ENCODE results near the gene TXNRD2. TPM values are rescaled to one million over a fixed set of nuclear protein-coding genes. Genes with fewer than 3 reads are reported as not detected.

The TXNRD2 gene
- total RNA-seq, 1 experiment from 2014 or later: 22.9 TPM

DNA sequence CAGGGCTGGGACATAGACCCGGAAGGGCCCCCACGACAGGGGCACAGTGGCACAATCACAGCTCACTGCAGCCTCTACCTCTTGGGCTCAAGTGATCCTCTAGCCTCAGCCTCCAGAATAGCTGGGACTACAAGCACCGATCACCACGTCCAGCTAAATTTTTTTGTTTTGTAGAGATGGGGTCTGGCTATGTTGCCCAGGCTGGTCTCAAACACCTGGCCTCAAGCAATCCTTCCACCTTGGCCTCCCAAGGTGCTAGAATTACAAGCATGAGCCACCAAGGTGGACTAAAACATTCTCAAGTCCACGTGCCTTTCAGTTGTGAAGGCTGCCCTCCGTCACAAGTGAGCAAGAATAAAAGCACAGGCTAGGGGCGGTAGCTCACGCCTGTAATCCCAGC lies 10.1 kb downstream of the TXNRD2 start:
- no peak overlapping the region for H3K27ac ChIP-seq (ENCODE audit: insufficient read length, low read depth, low read length)
- H3K4me2 ChIP-seq (ENCODE audit: insufficient read depth, insufficient read length, low read length): no peak overlapping the region
- H3K79me1 ChIP-seq (ENCODE audit: insufficient read depth, low read depth, low read length, poor library complexity, severe bottlenecking): no peaks in the 10 kb centered on the region
- H3K56ac ChIP-seq (ENCODE audit: insufficient read length, low read depth, low read length): no peak overlapping the region
- H3K4ac ChIP-seq (ENCODE audit: low read depth, low read length): no peak overlapping the region
- TF ChIP-seq, protein P1, sequence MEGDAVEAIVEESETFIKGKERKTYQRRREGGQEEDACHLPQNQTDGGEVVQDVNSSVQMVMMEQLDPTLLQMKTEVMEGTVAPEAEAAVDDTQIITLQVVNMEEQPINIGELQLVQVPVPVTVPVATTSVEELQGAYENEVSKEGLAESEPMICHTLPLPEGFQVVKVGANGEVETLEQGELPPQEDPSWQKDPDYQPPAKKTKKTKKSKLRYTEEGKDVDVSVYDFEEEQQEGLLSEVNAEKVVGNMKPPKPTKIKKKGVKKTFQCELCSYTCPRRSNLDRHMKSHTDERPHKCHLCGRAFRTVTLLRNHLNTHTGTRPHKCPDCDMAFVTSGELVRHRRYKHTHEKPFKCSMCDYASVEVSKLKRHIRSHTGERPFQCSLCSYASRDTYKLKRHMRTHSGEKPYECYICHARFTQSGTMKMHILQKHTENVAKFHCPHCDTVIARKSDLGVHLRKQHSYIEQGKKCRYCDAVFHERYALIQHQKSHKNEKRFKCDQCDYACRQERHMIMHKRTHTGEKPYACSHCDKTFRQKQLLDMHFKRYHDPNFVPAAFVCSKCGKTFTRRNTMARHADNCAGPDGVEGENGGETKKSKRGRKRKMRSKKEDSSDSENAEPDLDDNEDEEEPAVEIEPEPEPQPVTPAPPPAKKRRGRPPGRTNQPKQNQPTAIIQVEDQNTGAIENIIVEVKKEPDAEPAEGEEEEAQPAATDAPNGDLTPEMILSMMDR (conservative IDR thresholded peaks at IDR 0.05): no peak
- Mint-ChIP-seq H3K4me1 (no peaks in the 10 kb centered on the region), H3K27me3 (ENCODE audit: low read depth) (peaks cover 5% of the 10 kb centered on the region), H3K4me3 (no peak overlapping the region), H3K27ac (no peak overlapping the region), H3K9me3 (peaks cover 15 to 16% of the 10 kb centered on the region in 2 experiments), H3K36me3 (ENCODE audit: insufficient read depth in 1 of 3, low read depth in 3 of 3) (peaks cover 11 to 18% (median 15%) of the 10 kb centered on the region in 3 experiments)
- no peak overlapping the region for H2BK20ac ChIP-seq (ENCODE audit: low read depth, low read length, poor library complexity, severe bottlenecking)
- H3K14ac ChIP-seq (ENCODE audit: insufficient read depth, low read length): no peak overlapping the region
- H3K27me3 ChIP-seq (ENCODE audit: insufficient read depth, low read length): no peaks in the 10 kb centered on the region; the same call in 1 of the 2 replicates
- WGBS (ENCODE audit: extremely low coverage, insufficient read length, low lambda C conversion rate): no CpG with 5 or more reads among the region's 8 CpGs
- no peaks in the 10 kb centered on the region for H3K79me2 ChIP-seq (ENCODE audit: insufficient read depth, low read length)
- H3T11ph ChIP-seq (ENCODE audit: low read length): no peak overlapping the region
- peaks cover 3% of the 10 kb centered on the region for H4K20me1 ChIP-seq (ENCODE audit: control insufficient read depth, insufficient read depth, insufficient read length)
- no peak overlapping the region for H4K8ac ChIP-seq (replicated peaks; ENCODE audit: insufficient read length, low read depth, low read length)
- no peak overlapping the region for H2AFZ ChIP-seq (ENCODE audit: low read length)
- DNase-seq: no peak
- H2BK15ac ChIP-seq (ENCODE audit: low read depth, low read length): no peak overlapping the region
- H3K23me2 ChIP-seq (ENCODE audit: insufficient read length, low read depth, low read length, poor library complexity, severe bottlenecking): no peaks in the 10 kb centered on the region
- no peak overlapping the region for H3K23ac ChIP-seq (ENCODE audit: insufficient read length, low read depth, low read length)
- no peak overlapping the region for H2BK5ac ChIP-seq (ENCODE audit: insufficient read length, low read length)
- no peak overlapping the region for H4K5ac ChIP-seq (ENCODE audit: insufficient read length, low read depth, low read length)
- no peak overlapping the region for H2AK5ac ChIP-seq (ENCODE audit: insufficient read length, low read length)
- no peak overlapping the region for H4K91ac ChIP-seq (ENCODE audit: insufficient read length, low read depth, low read length)
- no peak overlapping the region for H3K9ac ChIP-seq (ENCODE audit: extremely low read depth, insufficient read length, low read length)
- H3K4me1 ChIP-seq (ENCODE audit: insufficient read depth, low read length): no peaks in the 10 kb centered on the region
- no peak overlapping the region for H2BK120ac ChIP-seq (ENCODE audit: low read depth, low read length, poor library complexity, severe bottlenecking)
- no peak overlapping the region for H3K18ac ChIP-seq (ENCODE audit: insufficient read length, low read depth, low read length)
- no peak overlapping the region for H2BK12ac ChIP-seq (ENCODE audit: insufficient read length, low read depth, low read length)
- no peaks in the 10 kb centered on the region for H3K9me3 ChIP-seq (ENCODE audit: control insufficient read depth, low read depth, low read length)
